MCF 10A (cell line): Measurements from ENCODE around the gene DGKD. TPM values are rescaled to one million over a fixed set of nuclear protein-coding genes. Genes with fewer than 3 reads are reported as not detected.

ENCODE experiments used
- BruUV-seq: library from RNA; stranded (reverse); fragments of 400-500 nt; replicated peaks from 2 replicates; lab custom pipeline; 2021; lab: Mats Ljungman, UMichigan
- CTCF ChIA-PET: fragments of 300-600 bp; sonication (Branson Sonifier 250); formaldehyde crosslinking; extraction: SDS; loops from one replicate; lab custom pipeline; 2021; ENCODE audit warnings: antibody characterized with exemption, inconsistent platforms; lab: Yijun Ruan, JAX
- POLR2A ChIA-PET: fragments of 300-600, 350-650 bp; sonication (Branson Sonifier 250); formaldehyde crosslinking; extraction: SDS; loops from one replicate; lab custom pipeline; 2020; ENCODE audit warnings: antibody characterized with exemption, inconsistent platforms; lab: Yijun Ruan, JAX
- DNase-seq: peaks from one replicate; pipeline ENCODE4 v3.0.0-alpha.2; 2018; ENCODE audit not compliant: unreplicated experiment
- H3K27ac Mint-ChIP-seq: one replicate; pipeline ENCODE4 v1.8.0; 2022; ENCODE audit warnings: mild to moderate bottlenecking, low read depth, mixed read lengths; ENCODE audit not compliant: unreplicated experiment
- H3K27me3 Mint-ChIP-seq: one replicate; pipeline ENCODE4 v1.8.0; 2022; ENCODE audit warnings: mixed read lengths; ENCODE audit not compliant: insufficient read depth, unreplicated experiment
- H3K36me3 Mint-ChIP-seq: one replicate; pipeline ENCODE4 v1.8.0; 2022; ENCODE audit warnings: mild to moderate bottlenecking, moderate library complexity, mixed read lengths; ENCODE audit not compliant: insufficient read depth, unreplicated experiment
- H3K4me1 Mint-ChIP-seq: one replicate; pipeline ENCODE4 v1.8.0; 2022; ENCODE audit warnings: mixed read lengths; ENCODE audit not compliant: insufficient read depth, unreplicated experiment
- H3K4me3 Mint-ChIP-seq: one replicate; pipeline ENCODE4 v1.8.0; 2022; ENCODE audit warnings: mild to moderate bottlenecking, moderate library complexity, mixed read lengths; ENCODE audit not compliant: unreplicated experiment
- H3K9me3 Mint-ChIP-seq: one replicate; pipeline ENCODE4 v1.8.0; 2022; ENCODE audit warnings: mixed read lengths; ENCODE audit not compliant: unreplicated experiment
- CTCF ChIP-seq: fragments of 200-600 bp; IDR thresholded peaks from one replicate; pipeline ENCODE4 v1.8.0; 2022; ENCODE audit warnings: antibody characterized with exemption, mild to moderate bottlenecking; ENCODE audit not compliant: unreplicated experiment
- intact Hi-C: fragments of 100-400 bp; cut with micrococcal nuclease; formaldehyde crosslinking; loops from 2 replicates; pipeline ENCODE4 v1.14.1; 2022
- total RNA-seq: library from RNA; stranded (reverse); gene quantifications from 2 replicates; pipeline ENCODE4 v1.2.3, GENCODE V29; 2022

DGKD gene
- total RNA-seq, 1 experiment from 2014 or later: 59.1 TPM

GRCh38 chr2:233312874-233313273 is 41.4 kb upstream of the DGKD start:
- H3K4me3 Mint-ChIP-seq: no peak overlapping the region
- intact Hi-C loops: no loop called here
- no peak overlapping the region for H3K27ac Mint-ChIP-seq
- TF ChIP-seq CTCF: no peak
- no peak for DNase-seq
- no peaks in the 10 kb centered on the region for H3K36me3 Mint-ChIP-seq
- POLR2A ChIA-PET: interaction anchor here (0.6 kb wide), 1 partner anchor 7 kb away, joined by 3 read pairs; no protein-coding TSS in a partner anchor
- H3K27me3 Mint-ChIP-seq: peaks cover 24% of the 10 kb centered on the region
- no TSS peak for BruUV-seq
- H3K4me1 Mint-ChIP-seq: no peaks in the 10 kb centered on the region
- CTCF ChIA-PET: interaction anchor here (0.6 to 1.0 kb wide), 4 partner anchors 12 to 85 kb away, joined by 3 to 4 read pairs (median 3); no protein-coding TSS in a partner anchor
- H3K9me3 Mint-ChIP-seq: no peaks in the 10 kb centered on the region

DNA sequence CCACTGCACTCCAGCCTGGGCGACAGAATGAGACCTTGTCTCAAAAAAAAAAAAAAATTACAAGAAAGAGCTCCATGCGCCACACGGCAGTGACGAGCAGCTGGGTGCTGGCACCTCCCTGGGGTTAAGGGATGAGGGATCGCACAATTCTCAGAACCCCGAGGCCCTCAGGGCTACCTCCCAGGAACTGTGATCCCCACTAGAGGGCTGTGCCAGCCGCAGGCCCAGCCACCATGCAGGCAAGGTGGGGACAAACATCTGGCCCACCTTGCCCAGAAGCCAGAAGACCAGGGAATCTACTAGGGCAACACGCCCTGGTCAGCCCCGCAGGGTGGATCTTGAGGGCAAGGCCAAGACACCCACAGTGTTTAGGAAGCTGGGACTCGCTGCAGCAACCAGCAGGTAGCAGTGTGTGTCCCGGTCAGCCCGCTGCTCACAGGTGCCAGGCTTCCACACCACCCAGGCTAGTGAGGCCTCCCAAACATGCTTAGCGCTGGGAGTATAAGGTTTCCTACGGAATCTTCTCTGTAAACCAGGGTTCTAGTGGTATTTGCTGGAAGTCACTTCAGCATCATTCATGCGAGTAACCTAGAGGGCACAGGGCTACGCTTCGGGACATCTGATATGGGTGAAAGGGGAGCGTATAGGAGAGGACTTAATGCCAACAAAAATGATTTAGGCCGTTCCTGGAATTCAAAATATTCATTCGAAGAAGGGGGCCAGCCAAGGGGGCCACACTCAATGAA is 39.9 kb upstream of the DGKD start:
- no peak overlapping the region for H3K4me3 Mint-ChIP-seq
- ChIA-PET POLR2A (no interaction called here), CTCF (no interaction called here)
- no peaks in the 10 kb centered on the region for H3K36me3 Mint-ChIP-seq
- peaks cover 35% of the 10 kb centered on the region for H3K27me3 Mint-ChIP-seq
- no peak for DNase-seq
- H3K9me3 Mint-ChIP-seq: no peaks in the 10 kb centered on the region
- H3K4me1 Mint-ChIP-seq: no peaks in the 10 kb centered on the region
- intact Hi-C loops: no loop called here
- no TSS peak for BruUV-seq
- no peak overlapping the region for H3K27ac Mint-ChIP-seq
- TF ChIP-seq CTCF: no peak

DNA sequence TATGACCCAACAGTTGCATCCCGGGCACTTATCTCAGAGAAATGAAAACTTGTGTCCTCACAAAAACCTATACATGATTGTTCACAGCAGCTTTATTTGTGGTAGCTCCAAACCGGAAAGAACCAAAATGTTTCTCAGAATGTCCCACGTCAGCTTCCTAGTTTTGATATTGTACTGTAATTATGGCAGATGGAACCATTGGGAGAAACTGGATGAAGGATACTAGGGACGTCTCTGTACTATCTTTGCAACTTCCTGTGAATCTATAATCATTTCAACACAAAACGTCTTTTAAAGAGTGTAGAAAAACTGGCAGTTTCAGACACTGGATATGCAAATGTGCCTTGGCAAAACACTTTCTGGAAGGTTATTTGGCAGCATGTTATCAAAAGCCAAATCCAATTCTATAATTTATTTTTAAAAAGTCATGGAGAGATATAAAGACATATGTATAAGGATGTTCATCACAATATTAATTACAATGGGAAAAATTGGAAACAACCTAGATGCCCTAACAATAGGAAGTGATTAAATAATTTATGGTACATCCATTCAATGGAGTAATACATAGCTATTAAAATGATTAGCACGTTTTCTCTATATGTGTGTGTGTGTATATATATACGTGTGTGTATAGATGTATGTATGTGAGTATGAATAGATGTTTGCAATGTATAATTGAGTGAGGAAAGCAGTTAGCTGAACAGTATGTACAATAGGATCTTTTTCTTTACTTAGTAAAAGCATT is 36.9 kb upstream of the DGKD start:
- no peak for DNase-seq
- TF ChIP-seq CTCF: no peak
- CTCF ChIA-PET: interaction anchor here (0.6 to 1.6 kb wide), 2 partner anchors 127 to 610 kb away, joined by 3 to 6 read pairs; no protein-coding TSS in a partner anchor
- POLR2A ChIA-PET: interaction anchor here (0.5 to 1.0 kb wide), 2 partner anchors 9 to 14 kb away, joined by 3 to 4 read pairs; no protein-coding TSS in a partner anchor
- intact Hi-C loops: no loop called here
- Mint-ChIP-seq H3K4me1 (no peaks in the 10 kb centered on the region), H3K36me3 (no peaks in the 10 kb centered on the region), H3K9me3 (no peaks in the 10 kb centered on the region), H3K27ac (no peak overlapping the region), H3K4me3 (no peak overlapping the region), H3K27me3 (peaks cover 43% of the 10 kb centered on the region)
- BruUV-seq: no TSS peak

GRCh38 chr2:233319256-233319655 is 35.0 kb upstream of the DGKD start:
- H3K4me3 Mint-ChIP-seq: no peak overlapping the region
- H3K4me1 Mint-ChIP-seq: no peaks in the 10 kb centered on the region
- H3K27me3 Mint-ChIP-seq: peaks cover 36% of the 10 kb centered on the region
- intact Hi-C loops: no loop called here
- H3K9me3 Mint-ChIP-seq: no peaks in the 10 kb centered on the region
- POLR2A ChIA-PET: interaction anchor here (0.5 kb wide), 1 partner anchor 134 kb away, joined by 3 read pairs; no protein-coding TSS in a partner anchor
- CTCF ChIA-PET: interaction anchor here (1.6 kb wide), 1 partner anchor 12 kb away, joined by 4 read pairs; the partner anchor contains the start of gene SAG
- no TSS peak for BruUV-seq
- H3K27ac Mint-ChIP-seq: no peak overlapping the region
- no peak for DNase-seq
- TF ChIP-seq CTCF: no peak
- H3K36me3 Mint-ChIP-seq: no peaks in the 10 kb centered on the region
